Esophagus squamous epithelium (tissue), 5 donors: Measurements from ENCODE around the gene SUPT20HL1. TPM values are rescaled to one million over a fixed set of nuclear protein-coding genes. Genes with fewer than 3 reads are reported as not detected.

Source experiments
- DNase-seq: peaks from one replicate; lab custom pipeline; 2025; lab: John Stamatoyannopoulos, UW
- H3K27ac ChIP-seq, 4 donors: fragments of 200-600 bp; sonication (generic); one replicate each; pipeline ENCODE4 v1.5.1; 2016 to 2019; ENCODE audit warnings: mild to moderate bottlenecking in 1 of 4
- H3K27me3 ChIP-seq, 4 donors: fragments of 200-600 bp; sonication (generic); 1 replicate in 3 of 4; 2 replicates in 1 of 4; pipeline versions ENCODE4 v1.5.1 to v1.6.0; 2017 to 2021; ENCODE audit warnings: antibody characterized with exemption in 1 of 4
- H3K36me3 ChIP-seq, 3 donors: fragments of 200-600 bp; sonication (generic); one replicate each; pipeline ENCODE4 v1.5.1; 2016 to 2019
- H3K4me1 ChIP-seq, 3 donors: fragments of 200-600 bp; sonication (generic); one replicate each; pipeline ENCODE4 v1.5.1; 2017 to 2019
- H3K4me3 ChIP-seq, 4 donors: fragments of 200-600 bp; sonication (generic); 1 replicate in 3 of 4; 2 replicates in 1 of 4; pipeline ENCODE4 v1.5.1; 2016 to 2019; ENCODE audit warnings: mild to moderate bottlenecking in 2 of 4, moderate library complexity in 1 of 4
- H3K9me3 ChIP-seq, 3 donors: fragments of 200-600 bp; sonication (generic); one replicate each; pipeline ENCODE4 v1.5.1; 2016 to 2019
- CTCF ChIP-seq, 6 experiments: fragments of 450-650 bp in 4 of 6; fragments of 200-600 bp in 2 of 6; sonication (generic) in 2 of 6; IDR thresholded peaks; one replicate each; pipeline ENCODE4 v1.5.1; 2016 to 2019; ENCODE audit warnings: antibody characterized with exemption in 6 of 6, mild to moderate bottlenecking in 4 of 6, moderate library complexity in 4 of 6
- POLR2A ChIP-seq, 4 donors: fragments of 450-650 bp; IDR thresholded peaks; one replicate each; pipeline ENCODE4 v1.6.1; 2017; ENCODE audit warnings: antibody characterized with exemption in 4 of 4, mild to moderate bottlenecking in 4 of 4, moderate library complexity in 3 of 4
- WGBS, 2 donors: methylation state at CpG; one replicate each; pipeline ENCODE4 v1.1.5; 2018; 5-methylcytosine and 5-hydroxymethylcytosine counted together
- intact Hi-C: fragments of 100-400 bp; cut with DNase I; formaldehyde crosslinking; loops from one replicate; pipeline ENCODE4 v1.15.0; 2022
- total RNA-seq, 4 donors: library from RNA; depleted of rRNA; stranded (reverse); fragments of >200 nt; gene quantifications; one replicate each; pipeline ENCODE4 v1.1.0, GENCODE V29; 2016
- donor health status: DM: yes; HTN: yes; CAD: no.

The SUPT20HL1 gene
- total RNA-seq, 4 donors from 2014 or later = not detected

- no peak for TF ChIP-seq POLR2A (IDR thresholded peaks at IDR 0.05)
- no peak for TF ChIP-seq CTCF (IDR thresholded peaks at IDR 0.05)
- no peak for DNase-seq
- intact Hi-C loops = no loop called here
- Histone ChIP-seq H3K9me3 (no peaks in the 10 kb centered on the region), H3K27me3 (no peaks in the 10 kb centered on the region), H3K27ac (no peak overlapping the region), H3K4me3 (no peak overlapping the region), H3K36me3 (no peaks in the 10 kb centered on the region), H3K4me1 (peaks cover 0 to 3% (median 0%) of the 10 kb centered on the region in 3 donors)
- 69 to 89% methylated on average over 8 to 21 of the region's 29 CpGs for WGBS, 2 donors
Measured at GRCh38 chrX:24372021-24372763, 11.8 kb downstream of the SUPT20HL1 start.

- no peak for DNase-seq
- intact Hi-C loops = no loop called here
- no peaks in the 10 kb centered on the region for H3K36me3 ChIP-seq
Measured at GRCh38 chrX:24375600-24376131, 15.2 kb downstream of the SUPT20HL1 start.

DNA sequence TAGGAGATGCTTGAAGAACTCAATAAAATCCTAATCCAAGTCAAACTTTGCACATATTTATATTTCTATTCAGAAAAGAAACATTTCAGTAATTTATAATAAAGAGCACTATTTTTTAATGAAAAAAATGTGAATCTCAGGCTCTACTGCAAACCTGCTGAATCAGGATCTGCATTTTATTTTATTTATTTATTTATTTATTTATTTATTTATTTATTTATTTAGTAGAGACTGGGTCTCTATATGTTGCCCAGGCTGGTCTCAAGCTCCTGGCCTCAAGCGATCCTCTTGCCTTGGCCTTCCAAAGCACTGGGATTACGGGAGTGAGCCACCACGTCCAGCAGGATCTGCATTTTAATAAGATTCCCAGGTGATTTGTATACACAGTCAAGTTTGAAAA, 16.0 kb downstream of the SUPT20HL1 start:
- Histone ChIP-seq H3K36me3 (no peaks in the 10 kb centered on the region), H3K9me3 (no peaks in the 10 kb centered on the region), H3K27me3 (no peaks in the 10 kb centered on the region), H3K4me1 (peaks cover 0 to 4% (median under 1%) of the 10 kb centered on the region in 3 donors), H3K27ac (no peak overlapping the region), H3K4me3 (no peak overlapping the region)
- WGBS, 2 donors = 75 to 100% methylated on average over 3 of the region's 3 CpGs
- intact Hi-C loops = no loop called here
- TF ChIP-seq CTCF (IDR thresholded peaks at IDR 0.05) (no peak), POLR2A (IDR thresholded peaks at IDR 0.05) (no peak)
- no peak for DNase-seq

More at GRCh38 chrX:24375600-24376131, 15.2 kb downstream of the SUPT20HL1 start:
- Histone ChIP-seq H3K4me1 (peaks cover 0 to 4% (median 3%) of the 10 kb centered on the region in 3 donors), H3K27me3 (no peaks in the 10 kb centered on the region), H3K27ac (no peak overlapping the region), H3K9me3 (no peaks in the 10 kb centered on the region), H3K4me3 (no peak overlapping the region)
- no peak for TF ChIP-seq CTCF (IDR thresholded peaks at IDR 0.05)
- TF ChIP-seq POLR2A (IDR thresholded peaks at IDR 0.05) = no peak
- WGBS, 2 donors = 63 to 100% methylated on average over 2 to 10 of the region's 12 CpGs

- no peak for TF ChIP-seq CTCF (IDR thresholded peaks at IDR 0.05)
- no peak for TF ChIP-seq POLR2A (IDR thresholded peaks at IDR 0.05)
- DNase-seq = no peak
- no peaks in the 10 kb centered on the region for H3K9me3 ChIP-seq
- H3K4me1 ChIP-seq = peaks cover 0 to 4% (median 0%) of the 10 kb centered on the region in 3 donors
- intact Hi-C loops = no loop called here
- 71 to 74% methylated on average over 2 of the region's 2 CpGs for WGBS, 2 donors
- no peak overlapping the region for H3K27ac ChIP-seq
- H3K36me3 ChIP-seq = no peaks in the 10 kb centered on the region
- no peak overlapping the region for H3K4me3 ChIP-seq
- H3K27me3 ChIP-seq = no peaks in the 10 kb centered on the region
Measured at GRCh38 chrX:24377195-24377594, 16.8 kb downstream of the SUPT20HL1 start.

DNA sequence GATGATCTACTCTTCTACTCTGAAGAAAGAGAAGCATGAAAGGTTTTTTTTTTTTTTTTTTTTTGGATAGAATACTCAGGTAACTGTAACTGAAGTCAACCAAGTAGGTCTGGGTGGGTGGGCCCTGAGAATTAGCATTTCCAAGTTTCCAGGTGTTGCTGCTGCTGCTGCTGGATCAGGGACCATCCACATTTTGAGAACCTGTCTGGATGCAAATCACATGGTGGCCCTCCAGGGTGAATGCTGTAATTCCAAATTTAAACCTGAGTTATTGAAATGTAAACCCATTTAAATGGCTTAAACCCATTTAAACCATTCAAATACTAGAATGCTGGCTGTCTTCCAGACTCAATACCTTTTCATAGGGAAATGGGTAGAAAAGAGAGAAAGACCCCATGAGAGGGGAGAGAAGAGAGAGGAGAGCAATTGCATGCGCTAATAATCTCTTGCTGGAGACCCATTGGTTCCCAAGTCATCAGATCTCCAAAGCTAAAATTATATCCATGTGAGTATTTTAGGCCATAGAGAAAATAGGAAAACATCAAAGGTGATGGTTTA, 17.6 kb downstream of the SUPT20HL1 start:
- intact Hi-C loops = no loop called here

More for the DNA sequence above, 17.6 kb downstream of the SUPT20HL1 start:
- WGBS, 2 donors = 52 to 92% methylated on average over 1 of the region's 1 CpG
- TF ChIP-seq POLR2A (IDR thresholded peaks at IDR 0.05) (no peak), CTCF (IDR thresholded peaks at IDR 0.05) (no peak)
- H3K27me3 ChIP-seq = no peaks in the 10 kb centered on the region
- no peak overlapping the region for H3K4me3 ChIP-seq
- DNase-seq = no peak
- no peaks in the 10 kb centered on the region for H3K36me3 ChIP-seq
- H3K9me3 ChIP-seq = no peaks in the 10 kb centered on the region
- H3K27ac ChIP-seq = no peak overlapping the region
- H3K4me1 ChIP-seq = peaks cover 0 to 4% (median 0%) of the 10 kb centered on the region in 3 donors
